Astrocyte of the spinal cord (primary cell): ENCODE results near the gene DESI1.

ENCODE experiments used
- DNase-seq: peaks from one replicate; pipeline ENCODE4 v3.0.0; 2011; ENCODE audit warnings: low read depth, low spot score
- H3K4me3 ChIP-seq: 2 replicates; pipeline ENCODE4 v1.5.1; 2011; ENCODE audit warnings: low read depth, mild to moderate bottlenecking, low read length, moderate library complexity
- CTCF ChIP-seq: IDR thresholded peaks from 2 replicates; pipeline ENCODE4 v1.5.1; 2012; ENCODE audit warnings: low read depth, mild to moderate bottlenecking, low read length, inconsistent platforms
- in situ Hi-C: cut with HindIII; loops from 2 replicates; pipeline ENCODE4 v1.10.0; 2017; ENCODE audit warnings: low sequenced_read_pairs

The DESI1 gene

GRCh38 chr22:41579297-41579996 is 41.4 kb downstream of the DESI1 start:
- in situ Hi-C loops: no loop called here
- TF ChIP-seq CTCF: no peak
- DNase-seq: no peak
- H3K4me3 ChIP-seq: no peak overlapping the region

GRCh38 chr22:41578818-41579217 is 42.0 kb downstream of the DESI1 start:
- TF ChIP-seq CTCF: no peak
- in situ Hi-C loops: no loop called here
- H3K4me3 ChIP-seq: no peak overlapping the region
- no peak for DNase-seq

GRCh38 chr22:41578114-41578513 is 42.7 kb downstream of the DESI1 start:
- TF ChIP-seq CTCF: no peak
- DNase-seq: no peak
- H3K4me3 ChIP-seq: no peak overlapping the region
- in situ Hi-C loops: no loop called here

- in situ Hi-C loops: no loop called here
- peak; percentile 53 for DNase-seq
- peak; percentile 81 for TF ChIP-seq CTCF
Measured at GRCh38 chr22:41576877-41577276, 44.0 kb downstream of the DESI1 start.

GRCh38 chr22:41575533-41575932 is 45.3 kb downstream of the DESI1 start:
- DNase-seq: no peak
- no peak overlapping the region for H3K4me3 ChIP-seq
- in situ Hi-C loops: no loop called here
- no peak for TF ChIP-seq CTCF

More at GRCh38 chr22:41576877-41577276, 44.0 kb downstream of the DESI1 start:
- H3K4me3 ChIP-seq: no peak overlapping the region

- in situ Hi-C loops: no loop called here
- H3K4me3 ChIP-seq: no peak overlapping the region
- DNase-seq: no peak
- no peak for TF ChIP-seq CTCF
Measured at GRCh38 chr22:41574847-41575381, 45.9 kb downstream of the DESI1 start.
